ENCODE data around the gene HYKK.

DNA sequence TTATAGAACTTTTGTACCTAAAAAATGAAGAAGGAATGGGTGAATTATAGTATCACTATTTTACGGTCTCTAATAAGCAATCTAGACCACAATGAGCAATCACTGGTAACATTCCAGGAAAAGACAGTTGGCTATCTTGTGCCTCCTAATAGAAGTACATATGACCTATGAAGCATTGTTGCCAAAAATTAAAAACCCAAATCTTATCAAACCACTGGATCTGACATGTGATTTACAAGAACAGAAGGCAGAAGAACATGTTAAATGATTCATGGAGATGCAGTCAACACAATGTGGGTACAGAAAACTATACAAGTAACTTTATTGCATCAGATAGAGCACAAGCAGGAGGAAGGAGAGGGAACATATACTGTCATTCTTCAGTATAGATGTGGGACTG, 14.5 kb upstream of the HYKK start:
- TF ChIP-seq TAF1 (IDR thresholded peaks at IDR 0.05; ENCODE audit: borderline replicate concordance, low read depth, low read length) (no peak), POLR2A (IDR thresholded peaks at IDR 0.05; ENCODE audit: low read depth, low read length) (no peak), POLR2AphosphoS5 (IDR thresholded peaks at IDR 0.05; ENCODE audit: low read depth, low read length) (no peak)
